Thyroid gland (tissue), 4 donors: ENCODE data around the gene FASN. TPM values are rescaled to one million over a fixed set of nuclear protein-coding genes. Genes with fewer than 3 reads are reported as not detected.
A peak's percentile ranks its signal among the peaks of the same experiment; 100 is the strongest.

ENCODE experiments used
- DNase-seq, 2 donors: peaks; one replicate each; pipeline ENCODE4 v3.0.0-alpha.2; 2019
- H3K27ac ChIP-seq, 3 donors: fragments of 200-600 bp; sonication (generic); 1 replicate in 2 of 3; 2 replicates in 1 of 3; pipeline ENCODE4 v1.5.1; 2016 to 2019; ENCODE audit warnings: mild to moderate bottlenecking in 1 of 3, moderate library complexity in 1 of 3
- H3K27me3 ChIP-seq: fragments of 200-600 bp; sonication (generic); one replicate; pipeline ENCODE4 v1.5.1; 2019
- H3K36me3 ChIP-seq, 2 donors: fragments of 200-600 bp; sonication (generic); one replicate each; pipeline ENCODE4 v1.5.1; 2016 to 2019
- H3K4me1 ChIP-seq, 2 donors: fragments of 200-600 bp; sonication (generic); one replicate each; pipeline ENCODE4 v1.5.1; 2017 to 2019
- H3K4me3 ChIP-seq, 3 donors: fragments of 200-600 bp; sonication (generic); replicated peaks in 1 of 3; 1 replicate in 2 of 3; 2 replicates in 1 of 3; pipeline ENCODE4 v1.5.1; 2016; ENCODE audit warnings: mild to moderate bottlenecking in 1 of 3
- H3K9me3 ChIP-seq: fragments of 200-600 bp; sonication (generic); one replicate; pipeline ENCODE4 v1.5.1; 2017
- POLR2A ChIP-seq, 2 donors: fragments of 450-650 bp; IDR thresholded peaks; one replicate each; pipeline ENCODE4 v1.6.1; 2017; ENCODE audit warnings: antibody characterized with exemption in 2 of 2, mild to moderate bottlenecking in 2 of 2, moderate library complexity in 1 of 2
- WGBS, 2 donors: methylation state at CpG; one replicate each; pipeline ENCODE4 v1.1.5; 2017; 5-methylcytosine and 5-hydroxymethylcytosine counted together
- intact Hi-C: fragments of 100-400 bp; cut with DNase I; formaldehyde crosslinking; loops from one replicate; pipeline ENCODE4 v1.15.1; 2023
- total RNA-seq, 4 donors: library from RNA; depleted of rRNA; stranded (reverse); fragments of >200 nt; gene quantifications; one replicate each; pipeline ENCODE4 v1.2.3, GENCODE V29; 2016
- TF ChIP-seq, protein P1 (sequence below), 6 experiments: fragments of 200-600 bp in 3 of 6; fragments of 450-650 bp in 3 of 6; sonication (generic) in 3 of 6; IDR thresholded peaks; one replicate each; pipeline ENCODE4 v1.5.1; 2016 to 2019; ENCODE audit warnings: antibody characterized with exemption in 6 of 6, mild to moderate bottlenecking in 2 of 6, inconsistent platforms in 1 of 6, moderate library complexity in 1 of 6

FASN gene
- total RNA-seq, 4 donors from 2014 or later: 23.5 to 92.5 (median 77.3) TPM

DNA sequence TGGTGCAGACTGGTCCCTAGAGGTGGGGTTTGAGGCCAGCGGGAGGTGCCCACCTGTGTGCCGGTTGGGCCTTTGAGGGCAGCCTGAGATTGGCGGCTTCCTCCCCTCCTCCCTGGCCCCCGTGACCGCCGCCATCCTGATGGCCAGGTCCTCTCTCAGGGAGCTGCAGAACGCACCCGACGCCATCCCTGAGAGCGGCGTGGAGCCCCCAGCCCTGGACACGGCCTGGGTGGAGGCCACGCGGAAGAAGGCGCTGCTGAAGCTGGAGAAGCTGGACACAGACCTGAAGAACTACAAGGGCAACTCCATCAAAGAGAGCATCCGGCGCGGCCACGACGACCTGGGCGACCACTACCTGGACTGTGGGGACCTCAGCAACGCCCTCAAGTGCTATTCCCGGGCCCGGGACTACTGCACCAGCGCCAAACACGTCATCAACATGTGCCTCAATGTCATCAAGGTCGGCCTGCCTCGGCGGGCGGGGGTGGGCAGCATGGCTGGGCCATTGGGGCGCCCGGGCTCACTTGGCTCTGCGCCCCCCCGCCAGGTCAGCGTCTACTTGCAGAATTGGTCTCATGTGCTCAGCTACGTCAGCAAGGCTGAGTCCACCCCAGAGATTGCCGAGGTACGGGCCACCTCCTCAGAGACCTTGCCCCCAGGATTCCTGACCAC is 43.5 kb downstream of the FASN start:
- no peaks in the 10 kb centered on the region for H3K27me3 ChIP-seq
- TF ChIP-seq, protein P1, sequence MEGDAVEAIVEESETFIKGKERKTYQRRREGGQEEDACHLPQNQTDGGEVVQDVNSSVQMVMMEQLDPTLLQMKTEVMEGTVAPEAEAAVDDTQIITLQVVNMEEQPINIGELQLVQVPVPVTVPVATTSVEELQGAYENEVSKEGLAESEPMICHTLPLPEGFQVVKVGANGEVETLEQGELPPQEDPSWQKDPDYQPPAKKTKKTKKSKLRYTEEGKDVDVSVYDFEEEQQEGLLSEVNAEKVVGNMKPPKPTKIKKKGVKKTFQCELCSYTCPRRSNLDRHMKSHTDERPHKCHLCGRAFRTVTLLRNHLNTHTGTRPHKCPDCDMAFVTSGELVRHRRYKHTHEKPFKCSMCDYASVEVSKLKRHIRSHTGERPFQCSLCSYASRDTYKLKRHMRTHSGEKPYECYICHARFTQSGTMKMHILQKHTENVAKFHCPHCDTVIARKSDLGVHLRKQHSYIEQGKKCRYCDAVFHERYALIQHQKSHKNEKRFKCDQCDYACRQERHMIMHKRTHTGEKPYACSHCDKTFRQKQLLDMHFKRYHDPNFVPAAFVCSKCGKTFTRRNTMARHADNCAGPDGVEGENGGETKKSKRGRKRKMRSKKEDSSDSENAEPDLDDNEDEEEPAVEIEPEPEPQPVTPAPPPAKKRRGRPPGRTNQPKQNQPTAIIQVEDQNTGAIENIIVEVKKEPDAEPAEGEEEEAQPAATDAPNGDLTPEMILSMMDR (IDR thresholded peaks at IDR 0.05): no peak
- TF ChIP-seq POLR2A (IDR thresholded peaks at IDR 0.05): no peak
- DNase-seq: no peak
- H3K36me3 ChIP-seq: peaks cover 42 to 44% of the 10 kb centered on the region in 2 donors
- no peak overlapping the region for H3K4me3 ChIP-seq
- no peak overlapping the region for H3K27ac ChIP-seq
- 93 to 95% methylated on average over 15 to 23 of the region's 38 CpGs for WGBS, 2 donors
- H3K4me1 ChIP-seq: peaks cover 18 to 19% of the 10 kb centered on the region in 2 donors
- no peaks in the 10 kb centered on the region for H3K9me3 ChIP-seq
- intact Hi-C loops: no loop called here

DNA sequence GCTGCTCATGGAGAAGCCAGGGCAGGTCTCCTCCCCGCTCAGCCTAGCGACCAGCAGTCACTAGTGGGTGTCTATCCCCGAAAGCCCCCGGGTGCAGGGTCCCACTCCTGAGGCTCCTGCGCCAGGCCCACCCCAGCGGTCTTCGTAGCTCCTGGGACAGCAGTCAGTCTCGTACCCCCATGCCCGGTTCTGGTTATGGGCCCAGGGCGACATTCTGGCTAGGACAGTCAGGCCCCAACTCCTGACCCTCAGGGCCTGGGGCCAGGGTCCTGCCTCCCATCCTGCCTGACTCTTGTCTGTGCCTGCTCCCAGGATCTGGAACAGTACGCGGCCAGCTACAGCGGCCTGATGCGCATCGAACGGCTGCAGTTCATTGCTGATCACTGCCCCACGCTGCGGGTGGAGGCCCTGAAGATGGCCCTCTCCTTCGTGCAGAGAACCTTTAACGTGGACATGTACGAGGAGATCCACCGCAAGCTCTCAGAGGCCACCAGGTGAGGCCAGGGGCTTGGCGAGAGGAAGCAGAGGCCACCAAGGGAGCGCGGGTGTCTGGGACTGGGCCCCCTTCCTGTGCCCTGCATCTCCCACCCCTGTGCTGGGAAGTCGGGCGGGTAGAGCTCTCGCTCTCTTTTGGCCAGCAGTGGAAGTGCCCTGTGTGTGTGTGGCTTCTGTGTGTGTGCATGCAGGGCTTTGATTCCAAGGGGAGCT is 44.3 kb downstream of the FASN start:
- Histone ChIP-seq H3K4me1 (peaks cover 18 to 19% of the 10 kb centered on the region in 2 donors), H3K36me3 (peaks cover 41 to 46% of the 10 kb centered on the region in 2 donors), H3K27me3 (no peaks in the 10 kb centered on the region), H3K9me3 (no peaks in the 10 kb centered on the region), H3K27ac (no peak overlapping the region), H3K4me3 (no peak overlapping the region)
- TF ChIP-seq, protein P1 (IDR thresholded peaks at IDR 0.05): no peak
- no peak for TF ChIP-seq POLR2A (IDR thresholded peaks at IDR 0.05)
- WGBS, 2 donors: 97 to 98% methylated on average over 19 to 27 of the region's 28 CpGs
- intact Hi-C loops: no loop called here
- DNase-seq: no peak

DNA sequence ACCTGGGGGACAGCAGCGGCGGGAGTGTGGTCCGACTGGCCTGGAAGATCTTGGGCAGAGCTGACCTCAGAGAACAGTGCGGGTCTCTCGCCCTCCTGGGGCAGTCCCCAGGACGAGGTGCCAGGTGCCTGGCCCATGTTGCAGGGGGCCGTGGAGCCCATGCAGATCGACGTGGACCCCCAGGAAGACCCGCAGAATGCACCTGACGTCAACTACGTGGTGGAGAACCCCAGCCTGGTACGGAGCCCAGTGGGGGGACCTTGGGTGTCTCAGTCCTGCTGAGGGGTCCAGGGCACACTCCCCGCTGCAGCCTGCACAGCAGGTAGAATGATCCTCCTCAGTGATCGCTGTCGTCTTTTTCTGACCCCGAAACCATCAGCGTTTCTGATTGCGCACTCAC is 44.9 kb downstream of the FASN start:
- no peaks in the 10 kb centered on the region for H3K9me3 ChIP-seq
- WGBS, 2 donors: 90 to 91% methylated on average over 12 to 18 of the region's 19 CpGs
- intact Hi-C loops: no loop called here
- H3K4me3 ChIP-seq: no peak overlapping the region
- TF ChIP-seq, protein P1 (IDR thresholded peaks at IDR 0.05): no peak
- no peak for TF ChIP-seq POLR2A (IDR thresholded peaks at IDR 0.05)
- H3K36me3 ChIP-seq: peaks cover 38 to 44% of the 10 kb centered on the region in 2 donors
- H3K27me3 ChIP-seq: no peaks in the 10 kb centered on the region
- no peak for DNase-seq
- H3K27ac ChIP-seq: no peak overlapping the region
- H3K4me1 ChIP-seq: peaks cover 18 to 19% of the 10 kb centered on the region in 2 donors

DNA sequence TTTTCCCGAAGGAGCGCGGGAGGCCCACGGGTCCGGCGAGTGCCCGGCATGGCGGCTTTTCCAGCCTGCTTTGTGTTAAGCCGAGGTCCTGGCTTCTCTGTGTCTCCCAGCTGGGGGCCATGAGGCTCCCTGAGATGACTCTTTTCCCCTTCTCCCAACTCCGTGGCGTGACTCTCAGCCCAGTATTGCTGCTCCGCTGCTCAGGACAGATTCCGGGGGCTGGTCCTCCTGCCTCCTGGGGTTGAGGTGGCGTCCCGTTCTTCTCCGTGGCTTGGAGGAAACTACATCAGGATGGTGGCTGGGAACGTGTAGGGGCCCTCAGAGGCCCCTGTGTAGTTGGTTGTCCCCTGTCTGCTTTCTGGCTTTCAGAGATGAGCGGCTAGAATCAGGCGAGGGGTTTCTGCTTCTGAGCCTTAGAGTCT is 45.4 kb downstream of the FASN start:
- 39 to 48% methylated on average over 5 to 11 of the region's 19 CpGs for WGBS, 2 donors
- H3K4me3 ChIP-seq: peak overlapping the region; percentile 50 to 85 (median 64)
- no peaks in the 10 kb centered on the region for H3K27me3 ChIP-seq
- intact Hi-C loops: no loop called here
- TF ChIP-seq, protein P1 (IDR thresholded peaks at IDR 0.05): no peak
- TF ChIP-seq POLR2A (IDR thresholded peaks at IDR 0.05): no peak
- H3K27ac ChIP-seq: no peak overlapping the region
- peaks cover 18 to 19% of the 10 kb centered on the region in 2 donors for H3K4me1 ChIP-seq
- no peak for DNase-seq
- no peaks in the 10 kb centered on the region for H3K9me3 ChIP-seq
- H3K36me3 ChIP-seq: peaks cover 36 to 39% of the 10 kb centered on the region in 2 donors
